C4-2B (cell line): ENCODE measurements around the gene HYAL2.

ENCODE experiments used
- ZFX ChIP-seq: fragments of 450-650 bp; IDR thresholded peaks from 2 replicates; pipeline ENCODE4 v1.6.1; 2017
- TF ChIP-seq, protein P1 (sequence below): fragments of 450-650 bp; conservative IDR thresholded peaks from 2 replicates; pipeline ENCODE4 v1.5.1; 2017; ENCODE audit warnings: mild to moderate bottlenecking

DNA sequence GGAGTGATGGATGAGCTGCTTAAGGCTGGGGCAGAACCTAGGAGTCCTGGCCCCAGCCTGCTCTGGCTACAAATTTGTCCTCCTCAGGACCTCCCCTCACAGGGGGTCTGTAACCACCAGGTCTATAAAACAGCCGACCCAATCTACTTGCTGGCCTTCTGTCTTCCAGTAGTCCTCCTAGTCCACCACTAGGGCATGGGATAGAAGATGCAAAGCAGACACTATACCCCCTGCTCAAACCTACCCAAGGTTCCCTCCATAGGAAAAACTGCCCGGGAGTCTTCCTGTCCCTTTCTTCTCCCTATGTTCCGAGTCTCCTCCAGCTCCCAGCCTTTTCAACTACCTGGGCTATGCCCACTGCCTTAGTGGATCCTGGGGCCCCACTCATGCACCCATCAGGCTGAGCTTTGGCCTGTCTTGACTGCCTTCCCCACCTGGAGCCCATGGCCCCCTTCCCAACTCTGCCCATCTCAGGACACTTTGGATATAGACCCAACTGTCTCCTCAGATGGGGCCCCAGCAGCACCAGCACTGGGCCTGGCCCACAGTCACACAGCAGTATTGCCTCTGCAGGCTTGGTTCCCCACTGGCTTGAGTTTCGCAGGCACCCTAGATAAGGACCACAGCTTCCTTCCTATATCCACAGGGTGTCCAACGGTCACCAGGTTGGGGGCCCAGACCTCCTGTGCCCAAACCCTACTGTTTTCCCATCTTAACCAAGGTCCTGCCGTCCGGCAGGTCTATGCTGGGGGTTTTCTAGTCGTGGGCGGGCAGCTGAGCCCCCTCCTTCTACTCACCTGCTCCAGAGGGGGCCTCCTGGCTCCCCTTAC is 24.4 kb downstream of the HYAL2 start:
- TF ChIP-seq, protein P1, sequence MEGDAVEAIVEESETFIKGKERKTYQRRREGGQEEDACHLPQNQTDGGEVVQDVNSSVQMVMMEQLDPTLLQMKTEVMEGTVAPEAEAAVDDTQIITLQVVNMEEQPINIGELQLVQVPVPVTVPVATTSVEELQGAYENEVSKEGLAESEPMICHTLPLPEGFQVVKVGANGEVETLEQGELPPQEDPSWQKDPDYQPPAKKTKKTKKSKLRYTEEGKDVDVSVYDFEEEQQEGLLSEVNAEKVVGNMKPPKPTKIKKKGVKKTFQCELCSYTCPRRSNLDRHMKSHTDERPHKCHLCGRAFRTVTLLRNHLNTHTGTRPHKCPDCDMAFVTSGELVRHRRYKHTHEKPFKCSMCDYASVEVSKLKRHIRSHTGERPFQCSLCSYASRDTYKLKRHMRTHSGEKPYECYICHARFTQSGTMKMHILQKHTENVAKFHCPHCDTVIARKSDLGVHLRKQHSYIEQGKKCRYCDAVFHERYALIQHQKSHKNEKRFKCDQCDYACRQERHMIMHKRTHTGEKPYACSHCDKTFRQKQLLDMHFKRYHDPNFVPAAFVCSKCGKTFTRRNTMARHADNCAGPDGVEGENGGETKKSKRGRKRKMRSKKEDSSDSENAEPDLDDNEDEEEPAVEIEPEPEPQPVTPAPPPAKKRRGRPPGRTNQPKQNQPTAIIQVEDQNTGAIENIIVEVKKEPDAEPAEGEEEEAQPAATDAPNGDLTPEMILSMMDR = no peak; the same call in 1 of the 2 replicates
- no peak for TF ChIP-seq ZFX
